PC-9 (cell line): ENCODE results near the gene CEP20. TPM values are rescaled to one million over a fixed set of nuclear protein-coding genes. Genes with fewer than 3 reads are reported as not detected.
"Not testable (repeated sequence)": the region's sequence is repeated elsewhere in the genome, so short reads cannot be mapped to it uniquely, and the experiment has no call there.

Source experiments
- BruUV-seq: library from RNA; stranded (reverse); fragments of 400-500 nt; replicated peaks from 2 replicates; lab custom pipeline; 2021; lab: Mats Ljungman, UMichigan
- CTCF ChIA-PET: fragments of 300-600 bp; sonication (Branson Sonifier 250); formaldehyde crosslinking; loops from one replicate; lab custom pipeline; 2022; ENCODE audit warnings: antibody characterized with exemption; lab: Charles Lee
- POLR2A ChIA-PET: fragments of 300-600 bp; sonication (Branson Sonifier 250); formaldehyde crosslinking; loops from one replicate; lab custom pipeline; 2022; ENCODE audit warnings: antibody characterized with exemption; ENCODE audit not compliant: unreplicated experiment; lab: Charles Lee
- DNase-seq, 2 experiments: peaks; one replicate each; pipeline versions ENCODE4 v3.0.0 to v3.0.0-alpha.2; 2015 to 2022; ENCODE audit warnings: mixed read lengths in 1 of 2
- H2AFZ ChIP-seq: fragments of 200-600 bp; sonication (generic); 2 replicates; pipeline ENCODE4 v1.8.1; 2017; ENCODE audit warnings: antibody characterized with exemption
- H3F3A ChIP-seq: fragments of 200-600 bp; sonication (generic); 2 replicates; pipeline ENCODE4 v1.8.1; 2017; ENCODE audit warnings: antibody characterized with exemption, mild to moderate bottlenecking, low read depth; ENCODE audit not compliant: insufficient read depth
- H3K27ac ChIP-seq: fragments of 200-600 bp; sonication (generic); 2 replicates; pipeline ENCODE4 v1.6.1; 2016; ENCODE audit warnings: mixed run types
- H3K27me3 ChIP-seq: fragments of 200-600 bp; sonication (generic); 2 replicates; pipeline ENCODE4 v1.6.1; 2016; ENCODE audit warnings: low read depth, mixed run types; ENCODE audit not compliant: insufficient read depth
- H3K36me3 ChIP-seq: fragments of 200-600 bp; sonication (generic); 2 replicates; pipeline ENCODE4 v1.6.1; 2016; ENCODE audit warnings: low read depth, mixed run types
- H3K4me1 ChIP-seq: fragments of 200-600 bp; sonication (generic); replicated peaks from 2 replicates; pipeline ENCODE4 v1.6.1; 2016; ENCODE audit warnings: mixed run types; ENCODE audit not compliant: insufficient read depth
- H3K4me2 ChIP-seq: fragments of 200-600 bp; sonication (generic); 2 replicates; pipeline ENCODE4 v1.6.1; 2017; ENCODE audit warnings: mixed run types
- H3K4me3 ChIP-seq: fragments of 200-600 bp; sonication (generic); 2 replicates; pipeline ENCODE4 v1.6.1; 2016; ENCODE audit warnings: mixed run types
- H3K79me2 ChIP-seq: fragments of 200-600 bp; sonication (generic); 2 replicates; pipeline ENCODE4 v1.6.1; 2017; ENCODE audit warnings: low read depth, mixed run types
- H3K9me2 ChIP-seq: fragments of 200-600 bp; sonication (generic); 2 replicates; pipeline ENCODE4 v1.8.1; 2017; ENCODE audit warnings: mild to moderate bottlenecking; ENCODE audit not compliant: insufficient read depth
- H3K9me3 ChIP-seq: fragments of 200-600 bp; sonication (generic); 2 replicates; pipeline ENCODE4 v1.8.1; 2016; ENCODE audit warnings: low read depth; ENCODE audit not compliant: insufficient read depth
- H4K20me1 ChIP-seq: fragments of 200-600 bp; sonication (generic); 2 replicates; pipeline ENCODE4 v1.8.1; 2017; ENCODE audit not compliant: insufficient read depth
- EZH2 ChIP-seq: fragments of 200-600 bp; sonication (generic); IDR thresholded peaks from 2 replicates; pipeline ENCODE4 v1.8.0; 2017; ENCODE audit warnings: antibody characterized with exemption, low read depth
- intact Hi-C: fragments of 100-400 bp; cut with micrococcal nuclease; formaldehyde crosslinking; loops from one replicate; pipeline ENCODE4 v1.10.0; 2022; ENCODE audit not compliant: unreplicated experiment
- total RNA-seq: library from RNA; stranded (reverse); gene quantifications from 2 replicates; pipeline ENCODE4 v1.2.3, GENCODE V29; 2021
- TF ChIP-seq, protein P1 (sequence below): fragments of 200-600 bp; sonication (generic); conservative IDR thresholded peaks from 2 replicates; pipeline ENCODE4 v1.6.1; 2017; ENCODE audit warnings: mixed run types, antibody characterized with exemption, mild to moderate bottlenecking, moderate library complexity

CEP20 gene
- total RNA-seq, 1 experiment from 2014 or later = 125 TPM

DNA sequence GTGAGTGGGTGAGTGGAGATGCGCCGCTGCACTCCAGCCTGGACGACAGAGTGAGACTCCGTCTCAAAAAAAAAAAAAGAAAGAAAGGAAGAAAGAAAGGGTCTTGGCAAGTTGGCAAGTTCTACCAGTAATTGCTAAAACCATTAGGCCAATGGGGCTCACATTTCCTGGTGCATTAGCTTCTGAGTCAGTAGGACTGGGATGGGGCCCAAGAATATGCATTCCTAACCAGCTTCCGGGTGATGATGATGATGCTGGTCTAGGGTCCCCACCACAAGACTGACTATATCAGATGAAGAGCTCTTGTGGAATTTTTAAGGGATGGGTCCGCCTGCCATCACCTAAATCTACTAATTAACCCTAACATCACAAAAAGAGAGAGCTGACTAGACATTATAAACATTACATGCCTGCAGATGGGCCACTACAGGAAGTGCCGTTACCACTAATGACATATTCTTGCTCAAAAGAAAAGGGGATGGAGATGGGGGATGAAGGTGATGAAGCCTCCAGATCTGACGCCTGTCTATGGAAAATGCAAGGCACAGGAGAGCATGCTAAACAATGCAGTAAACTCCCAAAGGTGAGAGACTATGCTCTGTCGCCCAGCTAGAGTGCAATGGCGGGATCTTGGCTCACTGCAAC lies 44.6 kb downstream of the CEP20 start:
- intact Hi-C loops = no loop called here
- TF ChIP-seq EZH2 = no peak
- TF ChIP-seq, protein P1, sequence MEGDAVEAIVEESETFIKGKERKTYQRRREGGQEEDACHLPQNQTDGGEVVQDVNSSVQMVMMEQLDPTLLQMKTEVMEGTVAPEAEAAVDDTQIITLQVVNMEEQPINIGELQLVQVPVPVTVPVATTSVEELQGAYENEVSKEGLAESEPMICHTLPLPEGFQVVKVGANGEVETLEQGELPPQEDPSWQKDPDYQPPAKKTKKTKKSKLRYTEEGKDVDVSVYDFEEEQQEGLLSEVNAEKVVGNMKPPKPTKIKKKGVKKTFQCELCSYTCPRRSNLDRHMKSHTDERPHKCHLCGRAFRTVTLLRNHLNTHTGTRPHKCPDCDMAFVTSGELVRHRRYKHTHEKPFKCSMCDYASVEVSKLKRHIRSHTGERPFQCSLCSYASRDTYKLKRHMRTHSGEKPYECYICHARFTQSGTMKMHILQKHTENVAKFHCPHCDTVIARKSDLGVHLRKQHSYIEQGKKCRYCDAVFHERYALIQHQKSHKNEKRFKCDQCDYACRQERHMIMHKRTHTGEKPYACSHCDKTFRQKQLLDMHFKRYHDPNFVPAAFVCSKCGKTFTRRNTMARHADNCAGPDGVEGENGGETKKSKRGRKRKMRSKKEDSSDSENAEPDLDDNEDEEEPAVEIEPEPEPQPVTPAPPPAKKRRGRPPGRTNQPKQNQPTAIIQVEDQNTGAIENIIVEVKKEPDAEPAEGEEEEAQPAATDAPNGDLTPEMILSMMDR = no peak
- Histone ChIP-seq H3K4me1 (no peaks in the 10 kb centered on the region), H3K79me2 (no peaks in the 10 kb centered on the region), H3K27ac (no peak overlapping the region), H3K27me3 (no peaks in the 10 kb centered on the region), H3K4me2 (no peak overlapping the region), H3K4me3 (no peak overlapping the region), H3K36me3 (no peaks in the 10 kb centered on the region), H2AFZ (no peak overlapping the region), H3K9me2 (no peaks in the 10 kb centered on the region), H3F3A (no peaks in the 10 kb centered on the region), H4K20me1 (no peaks in the 10 kb centered on the region), H3K9me3 (no peaks in the 10 kb centered on the region)
- ChIA-PET CTCF (no interaction called here), POLR2A (interaction anchor here (0.5 kb wide), 1 partner anchor 55 kb away, joined by 3 read pairs; no protein-coding TSS in a partner anchor)
- no TSS peak for BruUV-seq
- no peak for DNase-seq

DNA sequence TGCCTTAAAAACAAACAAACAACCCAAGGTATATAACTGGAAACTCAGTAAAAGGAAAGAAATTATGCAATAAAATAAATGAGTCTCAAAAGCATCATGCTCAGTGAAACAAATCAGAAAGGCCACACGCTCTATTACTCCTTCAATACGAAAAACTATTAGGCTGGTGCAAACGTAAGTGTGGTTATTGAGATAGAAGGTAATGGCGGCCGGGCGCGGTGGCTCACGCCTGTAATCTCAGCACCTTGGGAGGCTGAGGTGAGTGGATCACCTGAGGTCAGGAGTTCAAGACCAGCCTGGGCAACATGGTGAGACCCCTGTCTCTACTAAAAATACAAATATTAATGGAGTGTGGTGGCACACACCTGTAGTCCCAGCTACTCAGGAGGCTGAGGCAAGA lies 49.2 kb downstream of the CEP20 start:
- H4K20me1 ChIP-seq, H3F3A ChIP-seq, H3K9me3 ChIP-seq, intact Hi-C loops, H2AFZ ChIP-seq, BruUV-seq, H3K27ac ChIP-seq, H3K4me2 ChIP-seq, H3K4me3 ChIP-seq, H3K9me2 ChIP-seq, H3K27me3 ChIP-seq, H3K36me3 ChIP-seq, CTCF ChIA-PET, POLR2A ChIA-PET, H3K4me1 ChIP-seq, H3K79me2 ChIP-seq, DNase-seq: not testable (repeated sequence)

DNA sequence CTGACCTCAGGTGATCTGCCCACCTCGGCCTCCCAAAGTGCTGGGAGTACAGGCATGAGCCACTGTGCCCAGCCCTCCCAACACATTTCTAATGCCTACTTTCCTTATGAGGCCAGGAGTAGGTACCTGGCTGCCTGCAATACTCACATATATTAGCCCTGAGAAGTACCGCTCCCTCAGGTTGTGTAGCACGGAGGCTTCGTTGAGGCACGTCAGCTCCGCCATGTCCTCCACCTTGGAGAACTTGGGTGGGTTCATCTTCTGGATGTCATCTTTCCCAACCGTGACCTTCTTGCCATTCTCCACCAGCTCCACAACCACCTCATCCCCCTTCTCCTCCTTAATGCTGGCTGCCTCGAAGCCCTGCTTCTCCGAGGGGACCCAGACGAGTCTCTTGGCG lies 50.6 kb downstream of the CEP20 start:
- H3K9me3 ChIP-seq = no peaks in the 10 kb centered on the region
- no peaks in the 10 kb centered on the region for H3K27me3 ChIP-seq
- H3K9me2 ChIP-seq = no peaks in the 10 kb centered on the region
- H3F3A ChIP-seq = no peaks in the 10 kb centered on the region
- H3K27ac ChIP-seq = no peak overlapping the region
- H3K4me2 ChIP-seq = no peak overlapping the region
- no peaks in the 10 kb centered on the region for H3K36me3 ChIP-seq
- intact Hi-C loops = no loop called here
- no peaks in the 10 kb centered on the region for H3K79me2 ChIP-seq
- H3K4me1 ChIP-seq = no peaks in the 10 kb centered on the region
- ChIA-PET POLR2A (no interaction called here), CTCF (no interaction called here)
- no peak for DNase-seq
- H3K4me3 ChIP-seq = no peak overlapping the region
- BruUV-seq = no TSS peak
- H4K20me1 ChIP-seq = no peaks in the 10 kb centered on the region
- TF ChIP-seq, protein P1 = no peak
- TF ChIP-seq EZH2 = no peak
- H2AFZ ChIP-seq = no peak overlapping the region
